HG02610 (cell line): ENCODE data around the gene NHS.

Experiments used
- ATAC-seq: cut with Tn5 transposase; IDR thresholded peaks from one replicate; pipeline ENCODE4 v1.9.1; 2021; ENCODE audit warnings: mild to moderate bottlenecking, moderate library complexity; ENCODE audit not compliant: unreplicated experiment

NHS gene

GRCh38 chrX:17656035-17656418, 281.0 kb downstream of the NHS start:
- no peak for ATAC-seq

DNA sequence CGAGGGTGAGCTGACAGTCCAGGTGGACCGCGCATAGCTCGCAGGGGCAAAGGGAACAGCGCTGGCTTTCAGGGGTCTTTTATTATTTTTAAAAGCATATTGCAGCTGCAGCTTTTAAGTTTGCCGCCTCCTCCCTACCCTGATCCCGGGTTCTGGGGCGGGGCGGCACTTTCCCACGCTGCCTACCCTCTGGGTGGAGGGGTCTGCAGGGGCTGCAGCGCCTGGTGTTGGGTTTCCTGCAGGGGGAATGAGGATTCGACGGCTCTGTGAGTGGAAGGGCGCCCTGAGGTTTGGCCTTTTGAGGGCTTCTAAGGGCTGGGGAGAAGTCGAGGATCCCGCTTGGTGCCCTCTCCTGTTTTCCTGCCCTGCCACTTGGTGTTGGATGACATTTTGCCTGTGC, 281.6 kb downstream of the NHS start:
- no peak for ATAC-seq

DNA sequence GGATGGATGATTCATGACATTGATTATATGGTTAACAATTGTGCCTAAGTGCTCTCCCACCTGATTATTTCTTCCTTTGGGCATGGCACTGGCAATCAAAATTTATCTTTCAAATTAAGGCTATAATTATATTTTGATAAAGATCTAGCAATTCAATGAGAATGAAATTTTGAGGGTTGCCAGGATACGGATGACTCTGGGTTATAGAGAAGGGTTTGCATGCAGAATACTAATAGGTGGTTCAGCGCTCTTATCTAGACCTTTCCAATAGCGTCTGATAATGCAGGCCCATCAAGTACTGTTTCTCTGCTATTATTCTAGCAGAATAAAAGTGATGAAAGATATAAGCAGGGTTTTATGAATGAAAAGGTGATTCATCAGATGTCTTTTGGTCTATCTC, 287.4 kb downstream of the NHS start:
- no peak for ATAC-seq

GRCh38 chrX:17668929-17669328, 293.9 kb downstream of the NHS start:
- no peak for ATAC-seq

DNA sequence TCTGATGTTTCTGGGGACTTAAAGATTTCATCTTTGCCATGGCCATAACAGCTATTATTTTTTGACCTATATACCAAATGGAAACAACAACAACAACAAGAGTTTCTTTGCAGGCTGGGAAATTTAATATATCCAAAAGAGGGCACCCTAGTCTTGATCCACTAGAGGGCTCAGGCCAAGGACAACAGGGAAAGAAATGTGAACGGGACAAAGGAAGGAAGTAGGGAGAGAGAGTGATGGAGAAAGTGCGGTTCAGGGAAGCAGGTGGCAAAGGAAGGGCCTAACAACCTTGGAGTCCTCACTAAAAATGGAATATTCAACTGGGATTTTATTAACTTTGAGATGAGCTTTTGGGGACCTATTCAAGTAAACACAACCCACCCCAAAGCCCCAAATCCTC, 294.5 kb downstream of the NHS start:
- no peak for ATAC-seq

GRCh38 chrX:17669891-17670290, 294.9 kb downstream of the NHS start:
- no peak for ATAC-seq

DNA sequence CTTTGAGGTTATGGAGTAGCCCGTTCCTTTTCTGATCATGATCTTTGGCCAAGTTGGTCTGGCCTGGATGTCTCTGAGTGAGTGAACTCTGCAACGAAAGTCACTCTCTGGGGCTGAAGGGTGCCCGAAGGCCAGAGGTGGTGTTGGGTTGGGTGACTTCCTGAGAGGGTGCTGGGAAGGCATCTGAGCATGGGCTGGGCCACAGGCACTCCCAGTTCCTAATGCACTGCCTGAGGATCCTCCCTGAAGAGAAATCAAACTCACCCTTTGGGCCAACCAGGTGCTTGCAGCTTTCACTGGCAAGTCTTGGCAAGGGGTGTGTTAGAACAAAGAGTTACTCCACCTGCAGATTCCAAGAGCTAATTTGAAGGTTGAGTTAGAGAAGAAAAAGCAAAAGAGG, 295.9 kb downstream of the NHS start:
- ATAC-seq = no peak

DNA sequence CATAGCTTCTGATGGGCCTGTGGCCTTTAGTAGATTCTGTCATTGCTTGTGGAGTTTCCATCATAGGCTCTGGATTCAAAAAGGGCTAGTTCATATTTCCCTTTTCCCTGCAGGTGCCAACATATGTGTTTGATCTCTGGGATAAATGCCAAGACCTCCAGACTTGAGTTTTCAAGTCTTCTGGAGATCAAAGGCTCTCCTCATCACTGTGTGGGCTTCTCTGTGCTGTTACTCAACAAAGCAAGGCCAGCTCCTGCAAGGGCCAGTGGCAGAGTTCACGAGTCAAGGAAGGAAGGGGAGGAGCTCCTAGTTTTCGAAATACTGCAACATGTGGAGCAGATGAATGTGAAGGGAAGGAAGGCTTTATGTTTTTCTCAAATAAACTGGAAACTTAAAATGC, 299.6 kb downstream of the NHS start:
- ATAC-seq = no peak

- ATAC-seq = no peak
These were observed 304.3 kb downstream of the NHS start for GRCh38 chrX:17679261-17679660.

DNA sequence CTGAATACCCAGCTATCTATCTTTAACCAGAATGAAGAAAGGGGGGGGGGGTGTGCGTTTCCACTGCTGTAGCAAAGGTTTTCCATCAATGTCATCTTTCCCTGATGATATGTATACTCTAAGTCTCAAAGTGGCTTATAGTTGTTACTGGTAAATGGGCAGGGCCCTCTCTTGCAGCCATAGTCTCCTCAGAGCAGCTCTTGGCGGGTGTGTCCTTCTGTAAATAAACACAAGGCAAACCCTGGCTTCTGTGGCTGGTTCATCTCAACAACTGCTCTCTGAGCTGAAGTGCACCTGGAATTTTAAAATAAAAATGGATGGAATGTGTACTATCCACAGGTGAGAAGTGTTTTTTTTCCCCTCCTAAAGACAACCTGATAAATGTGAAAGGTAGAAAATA, 304.8 kb downstream of the NHS start:
- no peak for ATAC-seq

GRCh38 chrX:17680732-17681413, 305.9 kb downstream of the NHS start:
- no peak for ATAC-seq

DNA sequence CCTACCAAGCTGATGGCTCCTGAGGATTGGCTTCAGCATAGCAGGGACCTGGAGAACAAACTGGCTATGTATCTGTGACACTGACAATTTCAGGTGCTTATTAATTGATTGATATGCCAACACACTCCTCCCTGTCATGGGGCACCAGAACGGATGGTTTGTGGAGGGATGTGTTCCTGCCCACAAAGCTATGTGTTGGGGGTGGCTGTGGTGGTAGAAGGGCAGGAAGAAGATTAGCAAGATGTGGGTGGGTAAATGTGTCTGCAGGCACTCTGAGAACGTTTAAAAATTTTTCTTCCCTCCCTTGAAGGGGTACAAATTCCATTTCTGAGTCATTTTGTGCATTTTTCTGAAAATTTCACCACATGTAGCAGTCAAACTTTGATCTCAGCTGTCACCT, 307.3 kb downstream of the NHS start:
- no peak for ATAC-seq

- ATAC-seq = no peak
These were observed 310.0 kb downstream of the NHS start for GRCh38 chrX:17685026-17685425.

DNA sequence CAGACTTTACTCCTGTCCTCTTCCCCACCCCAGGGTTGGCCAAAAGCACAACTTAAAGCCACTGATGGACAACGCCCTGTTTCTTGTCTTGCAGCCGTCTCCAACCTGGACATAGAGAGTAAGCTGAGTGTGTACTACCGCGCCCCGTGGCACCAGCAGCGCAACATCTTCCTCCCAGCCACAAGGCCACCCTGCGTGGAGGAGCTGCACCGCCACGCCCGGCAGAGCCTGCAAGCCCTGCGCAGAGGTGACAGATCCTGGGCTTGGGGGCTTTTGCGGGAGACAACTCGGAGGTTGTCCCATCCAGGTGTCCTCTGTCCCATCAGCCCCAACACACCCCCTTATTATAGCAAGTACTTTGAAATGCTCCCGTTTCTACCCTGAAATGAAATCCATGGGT, 312.6 kb downstream of the NHS start:
- ATAC-seq = no peak

DNA sequence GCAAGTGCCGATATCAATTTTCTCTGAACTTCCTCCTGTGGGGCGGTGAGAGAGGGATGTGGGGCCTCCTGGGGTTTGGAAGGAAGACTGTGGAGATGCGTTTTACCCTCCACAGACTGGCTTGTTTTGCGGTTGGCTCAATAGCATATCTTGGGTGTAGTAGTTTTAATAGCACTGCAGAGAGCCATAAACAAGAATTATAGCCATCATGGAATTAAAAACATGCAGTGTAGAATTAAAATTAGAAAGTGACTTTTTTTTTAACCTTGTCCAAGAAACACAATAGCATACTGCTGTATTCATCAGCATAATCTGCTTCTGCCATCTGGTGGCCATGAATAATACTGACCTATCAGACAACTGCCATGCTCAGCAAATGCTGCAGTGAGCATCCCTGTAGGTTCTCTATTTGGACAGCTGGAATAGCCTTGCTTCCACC, 315.0 kb downstream of the NHS start:
- ATAC-seq = peak; percentile 43

GRCh38 chrX:17692709-17693346, 317.8 kb downstream of the NHS start:
- ATAC-seq = no peak

- ATAC-seq = no peak
These were observed 322.2 kb downstream of the NHS start for GRCh38 chrX:17697191-17697590.

DNA sequence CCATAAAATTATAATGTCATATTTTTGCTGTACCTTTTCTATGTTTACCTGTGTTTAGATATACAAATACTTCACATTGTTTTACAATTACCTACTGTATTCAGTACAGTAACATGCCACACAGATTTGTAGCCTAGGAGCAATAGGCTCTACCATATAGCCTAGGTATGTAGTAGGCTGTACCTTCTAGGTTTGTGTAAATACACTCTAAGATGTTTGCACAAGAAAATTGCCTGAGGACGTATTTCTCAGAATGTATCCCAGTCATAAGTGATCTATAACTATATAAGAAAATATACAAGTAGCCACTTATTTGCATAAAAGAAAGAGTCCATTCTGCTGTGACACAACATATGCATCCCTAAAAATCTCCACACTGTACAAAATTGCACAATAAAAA, 326.0 kb downstream of the NHS start:
- ATAC-seq = no peak

DNA sequence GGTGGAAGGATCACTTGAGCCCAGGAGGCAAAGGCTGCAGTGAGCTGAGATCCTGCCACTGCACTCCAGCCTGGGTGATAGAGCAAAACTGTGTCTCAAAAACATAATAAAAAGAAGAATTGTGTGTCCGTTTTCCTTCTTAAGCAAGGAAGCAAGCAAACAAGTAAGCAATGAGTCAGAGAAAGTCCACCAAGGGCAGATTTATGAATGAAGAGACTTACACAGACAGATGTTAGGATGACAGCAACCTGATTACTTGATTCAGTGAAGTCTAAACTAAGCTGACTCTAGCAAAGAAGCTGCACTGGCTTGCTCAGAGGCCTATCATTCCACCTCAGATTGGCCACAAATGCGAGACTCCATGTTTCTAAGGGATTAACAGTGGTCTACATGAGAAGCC, 328.2 kb downstream of the NHS start:
- ATAC-seq = no peak

DNA sequence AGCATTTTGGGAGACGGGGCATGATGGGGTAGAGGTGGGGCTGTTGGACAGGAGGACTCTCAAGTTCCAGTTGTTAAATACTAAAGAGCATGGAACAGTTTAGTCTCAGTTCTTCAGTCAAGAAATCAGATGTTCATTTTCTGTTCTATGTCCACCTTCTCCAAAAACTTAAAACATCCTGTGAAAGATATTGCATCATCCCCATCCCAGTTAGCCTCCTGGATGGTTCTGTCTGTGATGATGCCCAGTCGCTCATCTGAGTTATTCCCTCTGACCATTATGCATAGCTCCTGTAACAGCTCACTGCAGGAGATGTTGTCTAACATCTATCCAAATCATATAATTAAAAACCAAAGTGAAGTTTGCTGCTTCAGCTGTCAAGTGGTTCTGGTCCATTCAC, 330.2 kb downstream of the NHS start:
- ATAC-seq = no peak

GRCh38 chrX:17706676-17707075, 331.7 kb downstream of the NHS start:
- no peak for ATAC-seq

- ATAC-seq = no peak
These were observed 332.7 kb downstream of the NHS start for GRCh38 chrX:17707731-17708130.

GRCh38 chrX:17710871-17711301, 335.9 kb downstream of the NHS start:
- no peak for ATAC-seq
